H1 (cell line): ENCODE measurements around the gene PIP5K1C. TPM values are rescaled to one million over a fixed set of nuclear protein-coding genes. Genes with fewer than 3 reads are reported as not detected.
A peak's percentile ranks its signal among the peaks of the same experiment; 100 is the strongest.

Source experiments
- CTCF ChIA-PET: fragments of 300-600 bp; sonication (Branson Sonifier 250); formaldehyde crosslinking; loops from one replicate; lab custom pipeline; 2021; ENCODE audit not compliant: partially characterized antibody; lab: Charles Lee
- POLR2A ChIA-PET: fragments of 300-600 bp; sonication (Branson Sonifier 250); formaldehyde crosslinking; loops from one replicate; lab custom pipeline; 2021; ENCODE audit warnings: inconsistent platforms; ENCODE audit not compliant: partially characterized antibody; lab: Charles Lee
- DNase-seq, 2 experiments: peaks; one replicate each; pipeline versions ENCODE4 v3.0.0 to v3.0.0-alpha.2; 2010 to 2022; ENCODE audit warnings: low spot score in 2 of 2, low read depth in 1 of 2, mixed read lengths in 1 of 2
- FAIRE-seq: peaks from 2 replicates; lab custom pipeline; 2011; peaks lifted over from hg19 to GRCh38; lab: Jason Lieb, UNC
- H2AFZ ChIP-seq: 2 replicates; pipeline ENCODE4 v1.8.1; 2012; ENCODE audit warnings: low read length, inconsistent platforms
- H2AK5ac ChIP-seq: 2 replicates; pipeline ENCODE4 v1.6.1; 2013; ENCODE audit warnings: low read depth, low read length
- H2BK120ac ChIP-seq: replicated peaks from 2 replicates; pipeline ENCODE3; 2013; ENCODE audit warnings: low read depth, low read length, inconsistent platforms
- H2BK12ac ChIP-seq: 2 replicates; pipeline ENCODE4 v1.6.1; 2013; ENCODE audit warnings: low read depth, low read length
- H2BK15ac ChIP-seq: 2 replicates; pipeline ENCODE4 v1.6.1; 2013; ENCODE audit warnings: low read length
- H2BK20ac ChIP-seq: 2 replicates; pipeline ENCODE4 v1.6.1; 2013; ENCODE audit warnings: low read length
- H2BK5ac ChIP-seq: 2 replicates; pipeline ENCODE4 v1.6.1; 2013; ENCODE audit warnings: low read depth, low read length
- H3K14ac ChIP-seq: 2 replicates; pipeline ENCODE4 v1.6.1; 2013; ENCODE audit warnings: inconsistent platforms; ENCODE audit not compliant: insufficient read length
- H3K18ac ChIP-seq: 2 replicates; pipeline ENCODE4 v1.6.1; 2013; ENCODE audit warnings: low read length; ENCODE audit errors: extremely low read depth
- H3K23ac ChIP-seq: 2 replicates; pipeline ENCODE4 v1.6.1; 2013; ENCODE audit warnings: inconsistent platforms; ENCODE audit not compliant: insufficient read length
- H3K23me2 ChIP-seq: 2 replicates; pipeline ENCODE4 v1.6.1; 2013; ENCODE audit warnings: low read depth, low read length
- H3K27ac ChIP-seq: 2 replicates; pipeline ENCODE4 v1.6.1; 2011; ENCODE audit warnings: low read depth, low read length, inconsistent platforms
- H3K27me3 ChIP-seq, 4 experiments: replicated peaks in 1 of 4; 1 replicate in 1 of 4; 2 replicates in 3 of 4; pipeline versions ENCODE4 v1.6.1 to v1.8.1; 2011 to 2013; ENCODE audit warnings: low read length in 3 of 4, mild to moderate bottlenecking in 3 of 4, inconsistent platforms in 2 of 4, mixed read lengths in 2 of 4, moderate library complexity in 1 of 4; ENCODE audit not compliant: control insufficient read depth in 3 of 4, insufficient read depth in 3 of 4; ENCODE audit errors: extremely low read depth in 1 of 4
- H3K36me3 ChIP-seq, 4 experiments: 2 replicates each; pipeline versions ENCODE4 v1.6.1 to v1.8.1; 2011 to 2013; ENCODE audit warnings: mild to moderate bottlenecking in 4 of 4, low read length in 3 of 4, moderate library complexity in 2 of 4, control low read depth in 1 of 4, inconsistent platforms in 1 of 4; ENCODE audit not compliant: insufficient read depth in 4 of 4, control insufficient read depth in 2 of 4
- H3K4ac ChIP-seq: replicated peaks from 2 replicates; pipeline ENCODE3; 2013; ENCODE audit warnings: low read length, low read depth, mixed read lengths, inconsistent platforms; ENCODE audit not compliant: insufficient read length
- H3K4me1 ChIP-seq, 4 experiments: replicated peaks in 1 of 4; 1 replicate in 1 of 4; 2 replicates in 3 of 4; pipeline versions ENCODE4 v1.6.1 to v1.8.1; 2011 to 2013; ENCODE audit warnings: low read length in 3 of 4, inconsistent platforms in 2 of 4, mixed read lengths in 1 of 4; ENCODE audit not compliant: insufficient read depth in 4 of 4, control insufficient read depth in 3 of 4
- H3K4me2 ChIP-seq, 2 experiments: 2 replicates each; pipeline versions ENCODE4 v1.6.1 to v1.8.1; 2011 to 2013; ENCODE audit warnings: low read depth in 2 of 2, low read length in 2 of 2, control low read depth in 1 of 2, inconsistent platforms in 1 of 2, mild to moderate bottlenecking in 1 of 2; ENCODE audit not compliant: insufficient read depth in 1 of 2
- H3K4me3 ChIP-seq, 4 experiments: fragments of 200-600, 300-600 bp in 1 of 4; sonication (generic), shearing (Covaris generic), sonication (Bioruptor Twin) in 1 of 4; 2 replicates each; pipeline versions ENCODE4 v1.5.1 to v1.8.1; 2011 to 2016; ENCODE audit warnings: low read length in 4 of 4, low read depth in 3 of 4, control low read depth in 2 of 4, inconsistent platforms in 2 of 4, mild to moderate bottlenecking in 2 of 4, mixed read lengths in 1 of 4, moderate library complexity in 1 of 4; ENCODE audit not compliant: insufficient read depth in 2 of 4; ENCODE audit errors: extremely low read depth in 1 of 4
- H3K56ac ChIP-seq: replicated peaks from 2 replicates; pipeline ENCODE3; 2013; ENCODE audit warnings: low read depth, mild to moderate bottlenecking, mixed read lengths, low read length, inconsistent platforms; ENCODE audit not compliant: insufficient read length
- H3K79me1 ChIP-seq: 2 replicates; pipeline ENCODE4 v1.6.1; 2013; ENCODE audit warnings: low read depth, low read length, control low read depth
- H3K79me2 ChIP-seq, 2 experiments: 2 replicates each; pipeline versions ENCODE4 v1.6.1 to v1.8.1; 2012 to 2013; ENCODE audit warnings: low read length in 2 of 2, mild to moderate bottlenecking in 2 of 2, inconsistent platforms in 1 of 2; ENCODE audit not compliant: insufficient read depth in 2 of 2, control insufficient read depth in 1 of 2
- H3K9ac ChIP-seq, 4 experiments: replicated peaks in 1 of 4; 1 replicate in 1 of 4; 2 replicates in 3 of 4; pipeline versions ENCODE4 v1.6.1 to v1.8.1; 2011 to 2013; ENCODE audit warnings: low read depth in 3 of 4, low read length in 3 of 4, control low read depth in 2 of 4, mild to moderate bottlenecking in 2 of 4, moderate library complexity in 2 of 4, inconsistent platforms in 1 of 4; ENCODE audit errors: extremely low read depth in 1 of 4
- H3K9me3 ChIP-seq, 2 experiments: 2 replicates each; pipeline versions ENCODE4 v1.6.1 to v1.8.1; 2012 to 2013; ENCODE audit warnings: mild to moderate bottlenecking in 2 of 2, moderate library complexity in 2 of 2, control low read depth in 1 of 2, inconsistent platforms in 1 of 2, low read depth in 1 of 2, low read length in 1 of 2, mixed read lengths in 1 of 2; ENCODE audit not compliant: insufficient read depth in 2 of 2
- H4K20me1 ChIP-seq, 2 experiments: replicated peaks in 1 of 2; 2 replicates each; pipeline versions ENCODE3 to v1.8.1; 2011 to 2013; ENCODE audit warnings: inconsistent platforms in 2 of 2, low read length in 2 of 2, mild to moderate bottlenecking in 1 of 2; ENCODE audit not compliant: insufficient read depth in 2 of 2, control insufficient read depth in 1 of 2
- H4K5ac ChIP-seq: 2 replicates; pipeline ENCODE4 v1.6.1; 2013; ENCODE audit warnings: low read length, low read depth, mixed read lengths, inconsistent platforms; ENCODE audit not compliant: insufficient read length
- H4K8ac ChIP-seq: 2 replicates; pipeline ENCODE4 v1.8.0; 2013; ENCODE audit warnings: mild to moderate bottlenecking, moderate library complexity, low read length, inconsistent platforms; ENCODE audit not compliant: insufficient read depth; ENCODE audit errors: extremely low read depth
- H4K91ac ChIP-seq: replicated peaks from 2 replicates; pipeline ENCODE3; 2013; ENCODE audit warnings: low read length, mixed read lengths, inconsistent platforms; ENCODE audit not compliant: insufficient read length
- BCL11A ChIP-seq, 2 experiments: IDR thresholded peaks; one replicate each; pipeline ENCODE4 v1.6.1; 2011; ENCODE audit warnings: low read depth in 2 of 2, low read length in 2 of 2, mild to moderate bottlenecking in 2 of 2
- KDM5A ChIP-seq: fragments of 200-600 bp; IDR thresholded peaks from 2 replicates; pipeline ENCODE4 v1.7.1; 2012; ENCODE audit warnings: mild to moderate bottlenecking, low read length, inconsistent platforms, mixed read lengths
- MAX ChIP-seq: IDR thresholded peaks from 2 replicates; pipeline ENCODE4 v1.6.1; 2012; ENCODE audit warnings: inconsistent platforms
- NRF1 ChIP-seq: IDR thresholded peaks from 2 replicates; pipeline ENCODE4 v1.6.1; 2011; ENCODE audit warnings: mild to moderate bottlenecking, low read depth, low read length, improper control_type of control experiment
- SIN3A ChIP-seq, 2 experiments: IDR thresholded peaks in 1 of 2; conservative IDR thresholded peaks in 1 of 2; 2 replicates each; pipeline ENCODE4 v1.6.1; 2011 to 2012; ENCODE audit warnings: low read length in 2 of 2, improper control_type of control experiment in 1 of 2, low read depth in 1 of 2, mild to moderate bottlenecking in 1 of 2
- TBP ChIP-seq: IDR thresholded peaks from 2 replicates; pipeline ENCODE4 v1.6.1; 2011; ENCODE audit warnings: low read depth, low read length, improper control_type of control experiment
- TEAD4 ChIP-seq: IDR thresholded peaks from 2 replicates; pipeline ENCODE4 v1.6.1; 2012; ENCODE audit warnings: low read depth, low read length, inconsistent platforms, mixed read lengths
- ZNF274 ChIP-seq: IDR thresholded peaks from 2 replicates; pipeline ENCODE4 v1.7.0; 2012; ENCODE audit warnings: low read length, borderline replicate concordance; ENCODE audit errors: extremely low read depth
- WGBS, 2 experiments: shearing (Covaris generic) in 1 of 2; methylation state at CpG; one replicate each; pipeline versions ENCODE4 v1.1.6 to v1.1.7; 2013 to 2015; ENCODE audit warnings: low lambda C conversion rate in 2 of 2, mixed read lengths in 2 of 2, inconsistent platforms in 1 of 2, low coverage in 1 of 2, missing lambda C conversion rate in 1 of 2; ENCODE audit not compliant: insufficient replicate concordance in 2 of 2, insufficient coverage in 1 of 2, insufficient read length in 1 of 2; ENCODE audit errors: extremely low coverage in 1 of 2, missing lambda C conversion rate in 1 of 2; 5-methylcytosine and 5-hydroxymethylcytosine counted together
- polyA plus RNA-seq, 7 experiments: library from polyadenylated mRNA; depleted of rRNA in 3 of 7; stranded (reverse) in 5 of 7; unstranded in 2 of 7; fragments of >200 nt in 5 of 7; fragments of 200-250 nt in 2 of 7; gene quantifications; 1 replicate in 5 of 7; 2 replicates in 1 of 7; 4 replicates in 1 of 7; pipeline versions ENCODE4 v1.2.1 to v1.2.3, GENCODE V29; 2011 to 2013; ENCODE audit warnings: missing spikeins in 2 of 7, mixed read lengths in 2 of 7
- total RNA-seq: library from RNA; stranded (reverse); fragmentation: NEBNext Ultra II Directional; extraction: Animal tissue kit (Norgen Biotek cat#: 25700); gene quantifications from 2 replicates; pipeline ENCODE4 v1.2.1, GENCODE V29; 2021

Gene PIP5K1C
- total and polyA plus RNA-seq, 2 of the 8 experiments (the other 6 are each of a cell fraction or from before 2014, with no cell fraction given) = 10.6 to 32.9 TPM

GRCh38 chr19:3615524-3616135 lies 84.6 kb downstream of the PIP5K1C start:
- H4K8ac ChIP-seq = peak overlapping the region; percentile 25; the same call in 1 of the 2 replicates
- ChIA-PET CTCF (interaction anchor here (0.7 to 7.3 kb wide), 5 partner anchors 16 to 71 kb away, joined by 3 to 38 read pairs (median 3); partner anchors contain the start of gene GIPC3), POLR2A (no interaction called here)
- H3K4me1 ChIP-seq = peaks cover 0 to 3% (median under 1%) of the 10 kb centered on the region in 4 experiments; a peak in 3 of 7 replicates
- no peak overlapping the region for H2AFZ ChIP-seq
- no peaks in the 10 kb centered on the region for H3K27me3 ChIP-seq
- H2BK12ac ChIP-seq = no peak overlapping the region
- no peaks in the 10 kb centered on the region for H3K79me2 ChIP-seq
- no peak overlapping the region for H2AK5ac ChIP-seq
- H3K56ac ChIP-seq = no peak overlapping the region
- no peak overlapping the region for H3K4me2 ChIP-seq
- no peak overlapping the region for H3K27ac ChIP-seq
- no peak overlapping the region for H4K91ac ChIP-seq
- no peak overlapping the region for H4K5ac ChIP-seq
- no peak overlapping the region for H3K9ac ChIP-seq
- H2BK120ac ChIP-seq = no peak overlapping the region
- H3K4ac ChIP-seq = no peak overlapping the region
- FAIRE-seq (no peak), DNase-seq (no peak)
- H3K14ac ChIP-seq = no peak overlapping the region
- no peaks in the 10 kb centered on the region for H3K23me2 ChIP-seq
- no peak overlapping the region for H2BK20ac ChIP-seq
- 93% methylated on average over 26 of the region's 26 CpGs; no CpG with 5 or more reads in 1 of the 2 experiments for WGBS, 2 experiments
- no peaks in the 10 kb centered on the region; the same call in 1 of the 2 replicates for H3K79me1 ChIP-seq
- TF ChIP-seq KDM5A = no peak
- TF ChIP-seq SIN3A (conservative IDR thresholded peaks at IDR 0.05 in 1 of 2, IDR thresholded peaks at IDR 0.05 in 1 of 2; ENCODE audit: low read depth in 1 of 2, low read length in 2 of 2) = no peak
- no peak for TF ChIP-seq TBP
- TF ChIP-seq TEAD4 = no peak
- TF ChIP-seq ZNF274 = no peak
- TF ChIP-seq MAX = no peak
- TF ChIP-seq BCL11A (IDR thresholded peaks at IDR 0.05; ENCODE audit: low read depth in 2 of 2, low read length in 2 of 2) = no peak
- no peak for TF ChIP-seq NRF1
- no peak overlapping the region for H3K4me3 ChIP-seq
- peak overlapping the region; percentile 60; the same call in 1 of the 2 replicates for H2BK5ac ChIP-seq
- H4K20me1 ChIP-seq = peaks cover 2 to 14% of the 10 kb centered on the region in 2 experiments
- H3K23ac ChIP-seq = no peak overlapping the region
- H3K18ac ChIP-seq = no peak overlapping the region
- no peak overlapping the region for H2BK15ac ChIP-seq
- H3K36me3 ChIP-seq = peaks cover 0 to 21% (median 3%) of the 10 kb centered on the region in 4 experiments; a peak in 2 of 8 replicates
- H3K9me3 ChIP-seq = no peaks in the 10 kb centered on the region
